K562 (cell line): ENCODE results near the gene IPO7. TPM values are rescaled to one million over a fixed set of nuclear protein-coding genes. Genes with fewer than 3 reads are reported as not detected.

Experiments
- EZH2 ChIP-seq: IDR thresholded peaks from 2 replicates; pipeline ENCODE4 v1.6.1; 2012; ENCODE audit warnings: low read depth, mild to moderate bottlenecking, inconsistent platforms, low read length, borderline replicate concordance
- HNRNPLL ChIP-seq: fragments of 200-400 bp; formaldehyde crosslinking; IDR thresholded peaks from 2 replicates; pipeline ENCODE4 v1.6.1; 2017; ENCODE audit warnings: low read length, low read depth, mild to moderate bottlenecking; ENCODE audit not compliant: poor library complexity, severe bottlenecking
- SIX5 ChIP-seq, 2 experiments: IDR thresholded peaks; 2 replicates each; pipeline ENCODE4 v1.6.1; 2011; ENCODE audit warnings: low read length in 2 of 2, borderline replicate concordance in 1 of 2, low read depth in 1 of 2, mild to moderate bottlenecking in 1 of 2, moderate library complexity in 1 of 2; ENCODE audit not compliant: insufficient read depth in 1 of 2
- SMAD3 ChIP-seq: fragments of 450-650 bp; formaldehyde crosslinking; conservative IDR thresholded peaks from 2 replicates; pipeline ENCODE4 v1.4.0; 2020; ENCODE audit warnings: mild to moderate bottlenecking
- SP2 ChIP-seq: IDR thresholded peaks from 2 replicates; pipeline ENCODE4 v1.6.1; 2011; ENCODE audit warnings: mild to moderate bottlenecking, low read depth, low read length, moderate library complexity; ENCODE audit not compliant: poor library complexity, severe bottlenecking; ENCODE audit errors: extremely low read depth
- SREBF2 ChIP-seq: sonication (generic); formaldehyde crosslinking; IDR thresholded peaks from 2 replicates; pipeline ENCODE4 v1.4.0; 2020; ENCODE audit warnings: mild to moderate bottlenecking, missing genetic modification reagents
- XRCC4 ChIP-seq: IDR thresholded peaks from one replicate; pipeline ENCODE4 v1.6.1; 2011; ENCODE audit not compliant: insufficient read depth, insufficient read length; ENCODE audit errors: extremely low read depth
- ZNF217 ChIP-seq: sonication (generic); formaldehyde crosslinking; IDR thresholded peaks from 2 replicates; pipeline ENCODE4 v1.8.0; 2022; ENCODE audit warnings: mild to moderate bottlenecking, missing genetic modification reagents
- ZNF232 ChIP-seq: sonication (generic); formaldehyde crosslinking; IDR thresholded peaks from 2 replicates; pipeline ENCODE4 v1.8.0; 2022; ENCODE audit warnings: mild to moderate bottlenecking, missing genetic modification reagents
- polyA plus RNA-seq, 8 experiments: library from polyadenylated mRNA; depleted of rRNA in 4 of 8; stranded (reverse) in 5 of 8; unstranded in 3 of 8; fragments of >200 nt; fragmentation: Nextera tagmentation in 2 of 8; fragmentation: Illumina TruSeq in 1 of 8; extraction: Ambion mirVana in 2 of 8; extraction: Trizol in 1 of 8; gene quantifications; 2 replicates each; pipeline versions ENCODE4 v1.2.1 to v1.2.3, GENCODE V29; 2011 to 2014; ENCODE audit warnings: inconsistent platforms in 1 of 8, missing spikeins in 1 of 8
- total RNA-seq, 7 experiments: library from RNA; depleted of rRNA in 6 of 7; stranded (reverse); fragments of >200 nt in 6 of 7; fragmentation: Illumina TruSeq in 2 of 7; extraction: Trizol in 2 of 7; gene quantifications; 2 replicates each; pipeline versions ENCODE4 v1.2.1 to v1.2.3, GENCODE V29; 2011 to 2021; ENCODE audit warnings: low replicate concordance in 1 of 7
- TF ChIP-seq, protein P1 (sequence below): sonication (generic); formaldehyde crosslinking; IDR thresholded peaks from 2 replicates; pipeline ENCODE4 v1.8.0; 2023; ENCODE audit warnings: missing genetic modification reagents, mild to moderate bottlenecking, borderline replicate concordance
- TF ChIP-seq, protein P2 (sequence below): fragments of 250-450 bp; sonication (Bioruptor Pico); IDR thresholded peaks from 2 replicates; pipeline ENCODE4 v1.8.0; 2021; ENCODE audit warnings: moderate library complexity, mild to moderate bottlenecking, inconsistent platforms
- TF ChIP-seq, protein P3 (sequence below): fragments of 450-650 bp; IDR thresholded peaks from one replicate; pipeline ENCODE4 v1.6.1; 2018; ENCODE audit warnings: mild to moderate bottlenecking, moderate library complexity; ENCODE audit not compliant: partially characterized antibody
- TF ChIP-seq, protein P4 (sequence below): sonication (generic); formaldehyde crosslinking; IDR thresholded peaks from 2 replicates; pipeline ENCODE4 v1.8.1; 2023; ENCODE audit warnings: mild to moderate bottlenecking, missing genetic modification reagents
- TF ChIP-seq, protein P5 (sequence below): IDR thresholded peaks from 2 replicates; pipeline ENCODE4 v1.6.1; 2011; ENCODE audit not compliant: insufficient read length; ENCODE audit errors: extremely low read depth

Gene IPO7
- total and polyA plus RNA-seq, 9 of the 15 experiments (the other 6 are each of a cell fraction or from before 2014, with no cell fraction given) = 23.6 to 138 (median 110) TPM

DNA sequence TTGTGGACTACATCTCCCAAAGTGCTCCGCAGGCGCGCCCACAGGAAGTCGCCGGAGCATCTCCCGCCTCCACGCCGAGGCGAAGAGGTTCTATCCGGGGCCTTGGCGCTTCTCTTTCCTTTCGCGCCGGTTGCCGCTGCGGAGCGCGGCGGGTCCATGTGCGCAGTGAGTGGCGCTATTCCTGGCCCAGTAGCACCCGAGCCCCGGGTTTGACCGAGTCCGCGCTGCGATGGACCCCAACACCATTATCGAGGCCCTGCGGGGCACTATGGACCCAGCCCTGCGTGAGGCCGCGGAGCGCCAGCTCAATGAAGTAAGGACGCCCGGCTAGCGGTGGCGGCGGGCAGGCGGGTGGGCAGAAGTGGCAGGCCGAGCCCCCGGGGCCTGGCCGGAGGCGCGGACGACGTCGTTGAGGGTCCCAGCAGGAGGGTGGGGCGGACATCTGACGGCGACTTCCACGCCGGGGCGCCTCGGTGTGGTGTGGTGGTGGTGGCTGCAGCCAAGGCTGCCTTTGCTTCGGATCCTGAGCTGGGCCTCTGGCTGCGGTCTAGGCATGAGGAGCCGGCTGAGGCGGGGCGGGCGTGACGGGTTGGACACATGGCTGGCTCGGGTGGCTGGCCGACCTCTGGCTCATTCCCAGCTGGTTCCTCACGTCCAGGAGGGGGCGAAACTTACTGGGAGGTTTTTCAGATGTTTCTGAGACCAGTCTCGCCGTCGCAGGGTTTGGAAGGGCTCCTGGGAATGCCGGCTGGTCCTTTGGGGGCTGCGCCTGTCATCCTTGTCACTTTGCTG lies at the start of gene IPO7 (continued):
- TF ChIP-seq, protein P1, sequence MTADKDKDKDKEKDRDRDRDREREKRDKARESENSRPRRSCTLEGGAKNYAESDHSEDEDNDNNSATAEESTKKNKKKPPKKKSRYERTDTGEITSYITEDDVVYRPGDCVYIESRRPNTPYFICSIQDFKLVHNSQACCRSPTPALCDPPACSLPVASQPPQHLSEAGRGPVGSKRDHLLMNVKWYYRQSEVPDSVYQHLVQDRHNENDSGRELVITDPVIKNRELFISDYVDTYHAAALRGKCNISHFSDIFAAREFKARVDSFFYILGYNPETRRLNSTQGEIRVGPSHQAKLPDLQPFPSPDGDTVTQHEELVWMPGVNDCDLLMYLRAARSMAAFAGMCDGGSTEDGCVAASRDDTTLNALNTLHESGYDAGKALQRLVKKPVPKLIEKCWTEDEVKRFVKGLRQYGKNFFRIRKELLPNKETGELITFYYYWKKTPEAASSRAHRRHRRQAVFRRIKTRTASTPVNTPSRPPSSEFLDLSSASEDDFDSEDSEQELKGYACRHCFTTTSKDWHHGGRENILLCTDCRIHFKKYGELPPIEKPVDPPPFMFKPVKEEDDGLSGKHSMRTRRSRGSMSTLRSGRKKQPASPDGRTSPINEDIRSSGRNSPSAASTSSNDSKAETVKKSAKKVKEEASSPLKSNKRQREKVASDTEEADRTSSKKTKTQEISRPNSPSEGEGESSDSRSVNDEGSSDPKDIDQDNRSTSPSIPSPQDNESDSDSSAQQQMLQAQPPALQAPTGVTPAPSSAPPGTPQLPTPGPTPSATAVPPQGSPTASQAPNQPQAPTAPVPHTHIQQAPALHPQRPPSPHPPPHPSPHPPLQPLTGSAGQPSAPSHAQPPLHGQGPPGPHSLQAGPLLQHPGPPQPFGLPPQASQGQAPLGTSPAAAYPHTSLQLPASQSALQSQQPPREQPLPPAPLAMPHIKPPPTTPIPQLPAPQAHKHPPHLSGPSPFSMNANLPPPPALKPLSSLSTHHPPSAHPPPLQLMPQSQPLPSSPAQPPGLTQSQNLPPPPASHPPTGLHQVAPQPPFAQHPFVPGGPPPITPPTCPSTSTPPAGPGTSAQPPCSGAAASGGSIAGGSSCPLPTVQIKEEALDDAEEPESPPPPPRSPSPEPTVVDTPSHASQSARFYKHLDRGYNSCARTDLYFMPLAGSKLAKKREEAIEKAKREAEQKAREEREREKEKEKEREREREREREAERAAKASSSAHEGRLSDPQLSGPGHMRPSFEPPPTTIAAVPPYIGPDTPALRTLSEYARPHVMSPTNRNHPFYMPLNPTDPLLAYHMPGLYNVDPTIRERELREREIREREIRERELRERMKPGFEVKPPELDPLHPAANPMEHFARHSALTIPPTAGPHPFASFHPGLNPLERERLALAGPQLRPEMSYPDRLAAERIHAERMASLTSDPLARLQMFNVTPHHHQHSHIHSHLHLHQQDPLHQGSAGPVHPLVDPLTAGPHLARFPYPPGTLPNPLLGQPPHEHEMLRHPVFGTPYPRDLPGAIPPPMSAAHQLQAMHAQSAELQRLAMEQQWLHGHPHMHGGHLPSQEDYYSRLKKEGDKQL (CRISPR knock-in tag) = 0 out of 2 replicates have a peak, but pooled peaks have one; percentile 56
- TF ChIP-seq ZNF217 (CRISPR knock-in tag) (no peak), SP2 (peak; percentile 25), SIX5 (IDR thresholded peaks at IDR 0.05; ENCODE audit: borderline replicate concordance in 1 of 2, insufficient read depth in 1 of 2, low read depth in 1 of 2, low read length in 2 of 2) (peak; percentile 83 to 89), XRCC4 (no peak), HNRNPLL (peak; percentile 40), ZNF232 (peak; percentile 90; the same call in 1 of the 2 replicates), SREBF2 (CRISPR knock-in tag) (no peak), SMAD3 (CRISPR knock-in tag) (no peak), EZH2 (no peak)
- TF ChIP-seq, protein P2, sequence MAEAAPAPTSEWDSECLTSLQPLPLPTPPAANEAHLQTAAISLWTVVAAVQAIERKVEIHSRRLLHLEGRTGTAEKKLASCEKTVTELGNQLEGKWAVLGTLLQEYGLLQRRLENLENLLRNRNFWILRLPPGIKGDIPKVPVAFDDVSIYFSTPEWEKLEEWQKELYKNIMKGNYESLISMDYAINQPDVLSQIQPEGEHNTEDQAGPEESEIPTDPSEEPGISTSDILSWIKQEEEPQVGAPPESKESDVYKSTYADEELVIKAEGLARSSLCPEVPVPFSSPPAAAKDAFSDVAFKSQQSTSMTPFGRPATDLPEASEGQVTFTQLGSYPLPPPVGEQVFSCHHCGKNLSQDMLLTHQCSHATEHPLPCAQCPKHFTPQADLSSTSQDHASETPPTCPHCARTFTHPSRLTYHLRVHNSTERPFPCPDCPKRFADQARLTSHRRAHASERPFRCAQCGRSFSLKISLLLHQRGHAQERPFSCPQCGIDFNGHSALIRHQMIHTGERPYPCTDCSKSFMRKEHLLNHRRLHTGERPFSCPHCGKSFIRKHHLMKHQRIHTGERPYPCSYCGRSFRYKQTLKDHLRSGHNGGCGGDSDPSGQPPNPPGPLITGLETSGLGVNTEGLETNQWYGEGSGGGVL (CRISPR knock-in tag) = no peak
- TF ChIP-seq, protein P3, sequence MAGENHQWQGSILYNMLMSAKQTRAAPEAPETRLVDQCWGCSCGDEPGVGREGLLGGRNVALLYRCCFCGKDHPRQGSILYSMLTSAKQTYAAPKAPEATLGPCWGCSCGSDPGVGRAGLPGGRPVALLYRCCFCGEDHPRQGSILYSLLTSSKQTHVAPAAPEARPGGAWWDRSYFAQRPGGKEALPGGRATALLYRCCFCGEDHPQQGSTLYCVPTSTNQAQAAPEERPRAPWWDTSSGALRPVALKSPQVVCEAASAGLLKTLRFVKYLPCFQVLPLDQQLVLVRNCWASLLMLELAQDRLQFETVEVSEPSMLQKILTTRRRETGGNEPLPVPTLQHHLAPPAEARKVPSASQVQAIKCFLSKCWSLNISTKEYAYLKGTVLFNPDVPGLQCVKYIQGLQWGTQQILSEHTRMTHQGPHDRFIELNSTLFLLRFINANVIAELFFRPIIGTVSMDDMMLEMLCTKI = no peak
- TF ChIP-seq, protein P4, sequence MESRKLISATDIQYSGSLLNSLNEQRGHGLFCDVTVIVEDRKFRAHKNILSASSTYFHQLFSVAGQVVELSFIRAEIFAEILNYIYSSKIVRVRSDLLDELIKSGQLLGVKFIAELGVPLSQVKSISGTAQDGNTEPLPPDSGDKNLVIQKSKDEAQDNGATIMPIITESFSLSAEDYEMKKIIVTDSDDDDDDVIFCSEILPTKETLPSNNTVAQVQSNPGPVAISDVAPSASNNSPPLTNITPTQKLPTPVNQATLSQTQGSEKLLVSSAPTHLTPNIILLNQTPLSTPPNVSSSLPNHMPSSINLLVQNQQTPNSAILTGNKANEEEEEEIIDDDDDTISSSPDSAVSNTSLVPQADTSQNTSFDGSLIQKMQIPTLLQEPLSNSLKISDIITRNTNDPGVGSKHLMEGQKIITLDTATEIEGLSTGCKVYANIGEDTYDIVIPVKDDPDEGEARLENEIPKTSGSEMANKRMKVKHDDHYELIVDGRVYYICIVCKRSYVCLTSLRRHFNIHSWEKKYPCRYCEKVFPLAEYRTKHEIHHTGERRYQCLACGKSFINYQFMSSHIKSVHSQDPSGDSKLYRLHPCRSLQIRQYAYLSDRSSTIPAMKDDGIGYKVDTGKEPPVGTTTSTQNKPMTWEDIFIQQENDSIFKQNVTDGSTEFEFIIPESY = peak; percentile 69
- TF ChIP-seq, protein P5, sequence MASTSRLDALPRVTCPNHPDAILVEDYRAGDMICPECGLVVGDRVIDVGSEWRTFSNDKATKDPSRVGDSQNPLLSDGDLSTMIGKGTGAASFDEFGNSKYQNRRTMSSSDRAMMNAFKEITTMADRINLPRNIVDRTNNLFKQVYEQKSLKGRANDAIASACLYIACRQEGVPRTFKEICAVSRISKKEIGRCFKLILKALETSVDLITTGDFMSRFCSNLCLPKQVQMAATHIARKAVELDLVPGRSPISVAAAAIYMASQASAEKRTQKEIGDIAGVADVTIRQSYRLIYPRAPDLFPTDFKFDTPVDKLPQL = no peak
